Endothelial cell (in vitro differentiated cells): Measurements from ENCODE around the gene TTC36. TPM values are rescaled to one million over a fixed set of nuclear protein-coding genes. Genes with fewer than 3 reads are reported as not detected.

Source experiments
- DNase-seq: peaks from one replicate; pipeline ENCODE4 v3.0.0; 2021; ENCODE audit warnings: low spot score
- H3K27ac Mint-ChIP-seq: one replicate; pipeline ENCODE4 v1.8.0; 2021; ENCODE audit warnings: mixed read lengths, inconsistent platforms; ENCODE audit not compliant: unreplicated experiment
- H3K27me3 Mint-ChIP-seq: one replicate; pipeline ENCODE4 v1.8.0; 2021; ENCODE audit warnings: mild to moderate bottlenecking, moderate library complexity, mixed read lengths, inconsistent platforms; ENCODE audit not compliant: unreplicated experiment
- H3K36me3 Mint-ChIP-seq: one replicate; pipeline ENCODE4 v1.8.0; 2021; ENCODE audit warnings: mild to moderate bottlenecking, low read depth, mixed read lengths, inconsistent platforms; ENCODE audit not compliant: unreplicated experiment
- H3K4me1 Mint-ChIP-seq: one replicate; pipeline ENCODE4 v1.8.0; 2021; ENCODE audit warnings: mild to moderate bottlenecking, mixed read lengths, inconsistent platforms; ENCODE audit not compliant: unreplicated experiment
- H3K4me3 Mint-ChIP-seq: one replicate; pipeline ENCODE4 v1.8.0; 2021; ENCODE audit warnings: mild to moderate bottlenecking, mixed read lengths, inconsistent platforms; ENCODE audit not compliant: unreplicated experiment
- H3K9me3 Mint-ChIP-seq: one replicate; pipeline ENCODE4 v1.8.0; 2021; ENCODE audit warnings: mixed read lengths, inconsistent platforms; ENCODE audit not compliant: unreplicated experiment
- CTCF ChIP-seq: fragments of 200-600 bp; sonication (generic); IDR thresholded peaks from one replicate; pipeline ENCODE4 v1.5.0; 2021; ENCODE audit warnings: antibody characterized with exemption; ENCODE audit not compliant: unreplicated experiment
- total RNA-seq: library from RNA; stranded (reverse); fragmentation: NEBNext Ultra II Directional; extraction: Animal tissue kit (Norgen Biotek cat#: 25700); gene quantifications from one replicate; pipeline ENCODE4 v1.2.1, GENCODE V29; 2021; ENCODE audit not compliant: unreplicated experiment

TTC36 gene
- total RNA-seq, 1 donor from 2014 or later, result 0.56 TPM

GRCh38 chr11:118533769-118534729, 6.8 kb downstream of the TTC36 start:
- Mint-ChIP-seq H3K4me1 (peaks cover 14% of the 10 kb centered on the region), H3K4me3 (no peak overlapping the region), H3K9me3 (no peaks in the 10 kb centered on the region), H3K36me3 (peaks cover 5% of the 10 kb centered on the region), H3K27me3 (peaks cover 17% of the 10 kb centered on the region), H3K27ac (no peak overlapping the region)
- TF ChIP-seq CTCF, result no peak
- no peak for DNase-seq

- H3K4me3 Mint-ChIP-seq, result no peak overlapping the region
- H3K9me3 Mint-ChIP-seq, result no peaks in the 10 kb centered on the region
- H3K36me3 Mint-ChIP-seq, result no peaks in the 10 kb centered on the region
- peaks cover 4% of the 10 kb centered on the region for H3K4me1 Mint-ChIP-seq
- H3K27me3 Mint-ChIP-seq, result peaks cover 15% of the 10 kb centered on the region
- no peak for TF ChIP-seq CTCF
- H3K27ac Mint-ChIP-seq, result no peak overlapping the region
- no peak for DNase-seq
These were observed 8.0 kb downstream of the TTC36 start for GRCh38 chr11:118535261-118535660.

- Mint-ChIP-seq H3K4me1 (no peaks in the 10 kb centered on the region), H3K9me3 (no peaks in the 10 kb centered on the region), H3K36me3 (no peaks in the 10 kb centered on the region), H3K4me3 (no peak overlapping the region), H3K27me3 (peaks cover 10% of the 10 kb centered on the region), H3K27ac (no peak overlapping the region)
- DNase-seq, result no peak
- no peak for TF ChIP-seq CTCF
These were observed 9.5 kb downstream of the TTC36 start for GRCh38 chr11:118536726-118537125.

GRCh38 chr11:118537409-118537980, 10.2 kb downstream of the TTC36 start:
- no peak for TF ChIP-seq CTCF
- Mint-ChIP-seq H3K4me3 (no peak overlapping the region), H3K27ac (no peak overlapping the region), H3K27me3 (peaks cover 4% of the 10 kb centered on the region), H3K9me3 (no peaks in the 10 kb centered on the region), H3K36me3 (no peaks in the 10 kb centered on the region), H3K4me1 (no peaks in the 10 kb centered on the region)
- no peak for DNase-seq
